ENCODE data around the gene XPC. TPM values are rescaled to one million over a fixed set of nuclear protein-coding genes. Genes with fewer than 3 reads are reported as not detected.

Gene XPC
- total RNA-seq, 4 donors from 2014 or later = 27.6 to 73.0 (median 34.4) TPM

- Histone ChIP-seq H3K27ac (no peak overlapping the region), H3K4me1 (peaks cover 0 to 34% (median 8%) of the 10 kb centered on the region in 3 donors), H3K36me3 (peaks cover 0 to 24% of the 10 kb centered on the region in 2 donors), H3K9me3 (no peaks in the 10 kb centered on the region), H3K27me3 (no peaks in the 10 kb centered on the region), H3K4me3 (no peak overlapping the region)
- TF ChIP-seq CTCF (IDR thresholded peaks at IDR 0.05) (no peak), POLR2A (IDR thresholded peaks at IDR 0.05) (no peak), POLR2AphosphoS5 (IDR thresholded peaks at IDR 0.05) (no peak), EP300 (IDR thresholded peaks at IDR 0.05) (no peak)
- ATAC-seq = no peak
- 63 to 82% methylated on average over 11 of the region's 23 CpGs for WGBS, 2 donors (ENCODE audit: low coverage in 1 of 2)
Observed at GRCh38 chr3:14202874-14203520, 24.6 kb upstream of the XPC start.

- no peaks in the 10 kb centered on the region for H3K9me3 ChIP-seq
- no peak for TF ChIP-seq POLR2A (IDR thresholded peaks at IDR 0.05)
- TF ChIP-seq CTCF (IDR thresholded peaks at IDR 0.05) = no peak
- no peak for TF ChIP-seq POLR2AphosphoS5 (IDR thresholded peaks at IDR 0.05)
- TF ChIP-seq EP300 (IDR thresholded peaks at IDR 0.05) = no peak
- peaks cover 0 to 34% (median 8%) of the 10 kb centered on the region in 3 donors for H3K4me1 ChIP-seq
- H3K27ac ChIP-seq = no peak overlapping the region
- 58 to 90% methylated on average over 2 to 5 of the region's 7 CpGs for WGBS, 2 donors (ENCODE audit: low coverage in 1 of 2)
- no peak overlapping the region for H3K4me3 ChIP-seq
- no peaks in the 10 kb centered on the region for H3K27me3 ChIP-seq
- H3K36me3 ChIP-seq = peaks cover 0 to 31% of the 10 kb centered on the region in 2 donors
- no peak for ATAC-seq
Observed at GRCh38 chr3:14201940-14202684, 23.7 kb upstream of the XPC start.

- 78 to 86% methylated on average over 4 of the region's 4 CpGs for WGBS, 2 donors (ENCODE audit: low coverage in 1 of 2)
- Histone ChIP-seq H3K4me3 (no peak overlapping the region), H3K27ac (no peak overlapping the region), H3K27me3 (no peaks in the 10 kb centered on the region), H3K9me3 (no peaks in the 10 kb centered on the region), H3K36me3 (peaks cover 0 to 36% of the 10 kb centered on the region in 2 donors), H3K4me1 (peaks cover 0 to 34% (median 8%) of the 10 kb centered on the region in 3 donors)
- no peak for ATAC-seq
- TF ChIP-seq EP300 (IDR thresholded peaks at IDR 0.05) = no peak
- no peak for TF ChIP-seq POLR2AphosphoS5 (IDR thresholded peaks at IDR 0.05)
- no peak for TF ChIP-seq POLR2A (IDR thresholded peaks at IDR 0.05)
- no peak for TF ChIP-seq CTCF (IDR thresholded peaks at IDR 0.05)
Observed at GRCh38 chr3:14200841-14201240, 22.4 kb upstream of the XPC start.

- peaks cover 0 to 34% (median 8%) of the 10 kb centered on the region in 3 donors for H3K4me1 ChIP-seq
- H3K9me3 ChIP-seq = no peaks in the 10 kb centered on the region
- peaks cover 0 to 39% of the 10 kb centered on the region in 2 donors for H3K36me3 ChIP-seq
- no peak overlapping the region for H3K4me3 ChIP-seq
- WGBS, 2 donors (ENCODE audit: low coverage in 1 of 2) = 80% methylated on average over 2 of the region's 4 CpGs; no CpG with 5 or more reads in 1 of the 2 donors
- TF ChIP-seq EP300 (IDR thresholded peaks at IDR 0.05) = no peak
- TF ChIP-seq POLR2A (IDR thresholded peaks at IDR 0.05) = no peak
- no peak for TF ChIP-seq POLR2AphosphoS5 (IDR thresholded peaks at IDR 0.05)
- no peaks in the 10 kb centered on the region for H3K27me3 ChIP-seq
- no peak for ATAC-seq
- H3K27ac ChIP-seq = no peak overlapping the region
Observed at GRCh38 chr3:14200276-14200675, 21.9 kb upstream of the XPC start.

- no peaks in the 10 kb centered on the region for H3K9me3 ChIP-seq
- no peak overlapping the region for H3K27ac ChIP-seq
- 69 to 91% methylated on average over 3 to 4 of the region's 4 CpGs for WGBS, 2 donors (ENCODE audit: low coverage in 1 of 2)
- no peaks in the 10 kb centered on the region for H3K27me3 ChIP-seq
- H3K4me1 ChIP-seq = peaks cover 0 to 30% (median 8%) of the 10 kb centered on the region in 3 donors
- peaks cover 0 to 44% of the 10 kb centered on the region in 2 donors for H3K36me3 ChIP-seq
- no peak overlapping the region for H3K4me3 ChIP-seq
- TF ChIP-seq EP300 (IDR thresholded peaks at IDR 0.05) (no peak), CTCF (IDR thresholded peaks at IDR 0.05) (no peak), POLR2A (IDR thresholded peaks at IDR 0.05) (no peak), POLR2AphosphoS5 (IDR thresholded peaks at IDR 0.05) (no peak)
- no peak for ATAC-seq
Observed at GRCh38 chr3:14199641-14200040, 21.2 kb upstream of the XPC start.
